Upper lobe of left lung (tissue), 6 donors: Measurements from ENCODE around the gene MAD1L1. TPM values are rescaled to one million over a fixed set of nuclear protein-coding genes. Genes with fewer than 3 reads are reported as not detected.
"Not testable (repeated sequence)": the region's sequence is repeated elsewhere in the genome, so short reads cannot be mapped to it uniquely, and the experiment has no call there.

Experiments used
- ATAC-seq, 2 donors: fragments of 200-7000 bp; cut with Tn5 transposase; one replicate each; pipeline ENCODE4 v1.9.1; 2022; ENCODE audit warnings: mild to moderate bottlenecking in 2 of 2, moderate library complexity in 2 of 2; ENCODE audit not compliant: low FRiP score in 2 of 2
- DNase-seq, 2 donors: peaks; one replicate each; pipeline ENCODE4 v3.0.0-alpha.2; 2019 to 2020
- H3K27ac ChIP-seq, 4 donors: fragments of 200-600 bp; sonication (generic); one replicate each; pipeline ENCODE4 v1.5.1; 2016 to 2019
- H3K27me3 ChIP-seq, 4 donors: fragments of 200-600 bp; sonication (generic); one replicate each; pipeline ENCODE4 v1.5.1; 2017 to 2019
- H3K36me3 ChIP-seq, 4 donors: fragments of 200-600 bp; sonication (generic); one replicate each; pipeline ENCODE4 v1.5.1; 2016 to 2019
- H3K4me1 ChIP-seq, 4 donors: fragments of 200-600 bp; sonication (generic); one replicate each; pipeline ENCODE4 v1.5.1; 2018 to 2019
- H3K4me3 ChIP-seq, 4 donors: fragments of 200-600 bp; sonication (generic); one replicate each; pipeline ENCODE4 v1.5.1; 2017 to 2019; ENCODE audit warnings: mild to moderate bottlenecking in 2 of 4, moderate library complexity in 1 of 4
- H3K9me3 ChIP-seq, 4 donors: fragments of 200-600 bp; sonication (generic); one replicate each; pipeline ENCODE4 v1.5.1; 2018 to 2019
- CTCF ChIP-seq, 6 experiments: fragments of 450-650 bp in 4 of 6; fragments of 200-600 bp in 2 of 6; sonication (generic) in 2 of 6; IDR thresholded peaks; one replicate each; pipeline ENCODE4 v1.5.1; 2016 to 2019; ENCODE audit warnings: antibody characterized with exemption in 6 of 6
- EP300 ChIP-seq, 4 donors: sonication (generic); formaldehyde crosslinking; IDR thresholded peaks; one replicate each; pipeline ENCODE4 v1.5.1; 2017; ENCODE audit warnings: antibody characterized with exemption in 4 of 4, control low read depth in 2 of 4
- POLR2A ChIP-seq, 4 donors: fragments of 450-650 bp; IDR thresholded peaks; one replicate each; pipeline ENCODE4 v1.5.1; 2016 to 2017; ENCODE audit warnings: antibody characterized with exemption in 4 of 4, mild to moderate bottlenecking in 2 of 4
- POLR2AphosphoS5 ChIP-seq, 2 donors: sonication (generic); formaldehyde crosslinking; IDR thresholded peaks; one replicate each; pipeline ENCODE4 v1.5.1; 2017; ENCODE audit warnings: antibody characterized with exemption in 2 of 2
- WGBS, 2 donors: methylation state at CpG; one replicate each; pipeline ENCODE4 v1.1.5; 2017 to 2018; 5-methylcytosine and 5-hydroxymethylcytosine counted together
- total RNA-seq, 6 donors: library from RNA; depleted of rRNA in 4 of 6; stranded (reverse); fragments of >200 nt in 4 of 6; gene quantifications; one replicate each; pipeline versions ENCODE4 v1.1.0 to v1.2.1, GENCODE V29; 2016 to 2021
- donor health status: DM: no; HTN: no; CAD: no; lungs with moderate emphysema.
- donor health status: DM: no; HTN: yes; CAD: no; lungs with severe emphysema.

MAD1L1 gene
- total RNA-seq, 6 donors from 2014 or later = 40.6 to 364 (median 65.6) TPM

DNA sequence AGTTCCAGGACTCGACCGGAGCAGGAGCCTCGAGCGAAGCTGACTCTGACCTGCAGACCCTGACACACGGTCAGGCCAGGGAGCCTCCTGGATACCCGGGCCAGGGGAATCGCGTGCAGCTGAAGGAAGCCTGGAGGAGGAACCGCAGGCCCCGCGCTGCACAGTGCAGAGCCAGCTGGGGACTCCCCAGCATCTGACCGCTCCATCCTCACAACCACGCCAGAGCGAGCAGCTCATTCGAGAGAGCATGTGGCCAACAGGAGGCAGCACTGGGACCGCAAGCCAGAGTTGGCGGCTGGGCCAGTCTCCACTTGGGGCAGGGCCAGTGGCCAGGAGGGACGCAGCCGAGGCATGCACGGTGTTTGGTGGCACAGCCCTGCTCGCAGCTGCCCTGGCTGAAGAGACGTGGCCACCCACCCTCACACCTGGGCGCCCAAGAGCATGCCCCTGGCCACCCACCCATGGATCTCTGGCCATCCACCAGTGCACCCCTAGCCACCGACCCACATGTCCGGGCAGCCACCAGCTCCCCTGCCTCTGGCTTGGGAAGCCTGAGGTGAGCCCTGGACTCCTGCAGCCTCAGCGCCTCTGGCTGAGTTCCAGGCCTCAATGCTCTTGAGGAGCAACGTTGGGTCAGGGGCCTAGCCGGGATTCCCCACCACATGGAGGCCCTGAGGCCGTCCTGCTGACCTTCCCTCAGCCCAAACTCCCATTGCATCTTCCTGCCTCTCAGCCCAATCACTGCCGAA, 348.7 kb downstream of the MAD1L1 start:
- ATAC-seq (no peak), DNase-seq (peak in 1 of 2 donors; percentile 67)
- peaks cover 0 to 20% (median 9%) of the 10 kb centered on the region in 4 donors for H3K36me3 ChIP-seq
- H3K4me3 ChIP-seq = no peak overlapping the region
- 78 to 88% methylated on average over 5 to 30 of the region's 30 CpGs for WGBS, 2 donors
- H3K27ac ChIP-seq = no peak overlapping the region
- no peaks in the 10 kb centered on the region for H3K4me1 ChIP-seq
- TF ChIP-seq POLR2AphosphoS5 (IDR thresholded peaks at IDR 0.05) = no peak
- no peak for TF ChIP-seq POLR2A (IDR thresholded peaks at IDR 0.05)
- TF ChIP-seq CTCF (IDR thresholded peaks at IDR 0.05) = no peak
- no peak for TF ChIP-seq EP300 (IDR thresholded peaks at IDR 0.05)
- no peaks in the 10 kb centered on the region for H3K9me3 ChIP-seq
- H3K27me3 ChIP-seq = no peaks in the 10 kb centered on the region

- ATAC-seq (no peak), DNase-seq (peak in 1 of 2 donors; percentile 60)
- no peak for TF ChIP-seq EP300 (IDR thresholded peaks at IDR 0.05)
- Histone ChIP-seq H3K27me3 (no peaks in the 10 kb centered on the region), H3K4me3 (no peak overlapping the region), H3K27ac (no peak overlapping the region), H3K36me3 (peaks cover 0 to 12% (median 5%) of the 10 kb centered on the region in 4 donors), H3K4me1 (no peaks in the 10 kb centered on the region), H3K9me3 (peaks cover 0 to under 1% (median 0%) of the 10 kb centered on the region in 4 donors)
- 61 to 70% methylated on average over 9 to 18 of the region's 18 CpGs for WGBS, 2 donors
These were observed 349.5 kb downstream of the MAD1L1 start for GRCh38 chr7:1883031-1883761.

DNA sequence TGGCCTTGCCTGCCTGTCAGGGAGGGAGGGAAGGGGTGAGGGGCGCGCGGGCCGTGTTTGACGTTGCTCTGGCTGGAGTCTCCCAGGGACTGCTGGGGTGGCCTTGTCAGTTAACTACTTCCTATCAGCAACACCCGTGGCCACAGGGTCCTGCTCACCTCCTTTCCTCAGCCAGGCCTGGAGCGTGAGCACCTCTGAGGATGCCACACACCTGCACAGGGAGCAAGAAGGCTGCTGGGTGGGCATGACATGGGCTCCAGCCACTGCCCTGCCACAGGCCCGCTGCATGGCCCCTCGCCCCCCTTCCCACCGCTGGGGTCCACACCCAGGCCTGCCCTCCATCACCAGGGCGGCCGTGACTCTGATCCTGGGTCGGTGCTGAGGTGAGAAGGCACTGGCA, 350.3 kb downstream of the MAD1L1 start:
- H3K36me3 ChIP-seq = peaks cover 0 to 6% (median 3%) of the 10 kb centered on the region in 4 donors
- 67 to 80% methylated on average over 7 to 12 of the region's 13 CpGs for WGBS, 2 donors
- no peaks in the 10 kb centered on the region for H3K27me3 ChIP-seq
- ATAC-seq (no peak), DNase-seq (peak in 1 of 2 donors; percentile 62)
- no peak for TF ChIP-seq POLR2AphosphoS5 (IDR thresholded peaks at IDR 0.05)
- TF ChIP-seq CTCF (IDR thresholded peaks at IDR 0.05) = no peak
- TF ChIP-seq EP300 (IDR thresholded peaks at IDR 0.05) = no peak
- TF ChIP-seq POLR2A (IDR thresholded peaks at IDR 0.05) = no peak
- no peak overlapping the region for H3K4me3 ChIP-seq
- H3K4me1 ChIP-seq = no peaks in the 10 kb centered on the region
- H3K27ac ChIP-seq = no peak overlapping the region
- H3K9me3 ChIP-seq = peaks cover 0 to 7% (median 3%) of the 10 kb centered on the region in 4 donors

DNA sequence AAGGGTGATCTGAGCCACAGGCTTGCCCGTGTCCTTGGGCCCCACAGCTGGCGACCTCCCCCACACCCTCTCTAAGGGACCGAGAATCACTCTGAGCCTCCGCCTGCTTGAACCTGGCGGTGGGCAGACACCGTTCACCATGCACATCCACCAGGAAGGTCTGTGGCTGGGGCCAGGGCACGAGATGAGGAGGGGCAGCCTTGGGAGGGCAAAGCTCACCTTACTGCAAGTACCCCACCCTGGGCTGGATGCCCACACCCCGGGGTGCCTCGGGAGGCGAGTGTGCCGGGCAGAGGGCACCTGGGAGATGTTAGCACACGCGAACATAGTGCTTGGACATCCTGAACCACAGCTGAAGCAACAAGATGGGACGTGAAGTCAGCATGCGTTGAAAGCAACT, 350.8 kb downstream of the MAD1L1 start:
- Histone ChIP-seq H3K4me3 (no peak overlapping the region), H3K27ac (no peak overlapping the region), H3K4me1 (no peaks in the 10 kb centered on the region), H3K36me3 (peaks cover 0 to 4% (median under 1%) of the 10 kb centered on the region in 4 donors), H3K9me3 (peaks cover 0 to 7% (median 3%) of the 10 kb centered on the region in 4 donors), H3K27me3 (no peaks in the 10 kb centered on the region)
- TF ChIP-seq EP300 (IDR thresholded peaks at IDR 0.05) (no peak), POLR2AphosphoS5 (IDR thresholded peaks at IDR 0.05) (no peak), CTCF (IDR thresholded peaks at IDR 0.05) (no peak), POLR2A (IDR thresholded peaks at IDR 0.05) (no peak)
- 90 to 92% methylated on average over 15 of the region's 15 CpGs for WGBS, 2 donors
- ATAC-seq (no peak), DNase-seq (peak in 1 of 2 donors; percentile 76)

- not testable (repeated sequence) for H3K4me3 ChIP-seq, ATAC-seq, H3K27me3 ChIP-seq, DNase-seq, H3K9me3 ChIP-seq, H3K36me3 ChIP-seq, H3K27ac ChIP-seq, H3K4me1 ChIP-seq
- 92 to 98% methylated on average over 6 of the region's 6 CpGs for WGBS, 2 donors
These were observed 356.1 kb downstream of the MAD1L1 start for GRCh38 chr7:1876641-1877040.
